DMS153 treated with DMSO at 0.1 percent for 48 hours (cell line): ENCODE results near the gene RBKS.

Experiments
- DNase-seq: peaks from one replicate; lab custom pipeline; 2025; ENCODE audit not compliant: unreplicated experiment; lab: John Stamatoyannopoulos, UW

Gene RBKS

GRCh38 chr2:27803046-27803445, 87.1 kb downstream of the RBKS start:
- DNase-seq = no peak

GRCh38 chr2:27802547-27802946, 87.6 kb downstream of the RBKS start:
- no peak for DNase-seq

GRCh38 chr2:27800856-27801255, 89.3 kb downstream of the RBKS start:
- no peak for DNase-seq

GRCh38 chr2:27799646-27800010, 90.6 kb downstream of the RBKS start:
- DNase-seq = no peak

- DNase-seq = no peak
Observed at GRCh38 chr2:27798948-27799645, 91.1 kb downstream of the RBKS start.

GRCh38 chr2:27798486-27798885, 91.7 kb downstream of the RBKS start:
- no peak for DNase-seq

- DNase-seq = no peak
Observed at GRCh38 chr2:27797841-27798240, 92.3 kb downstream of the RBKS start.

- DNase-seq = no peak
Observed at GRCh38 chr2:27796791-27797765, 93.1 kb downstream of the RBKS start.

GRCh38 chr2:27795868-27796277, 94.3 kb downstream of the RBKS start:
- no peak for DNase-seq

GRCh38 chr2:27795093-27795834, 94.9 kb downstream of the RBKS start:
- no peak for DNase-seq

GRCh38 chr2:27792759-27793158, 97.4 kb downstream of the RBKS start:
- DNase-seq = no peak

GRCh38 chr2:27790796-27791195, 99.4 kb downstream of the RBKS start:
- no peak for DNase-seq

- no peak for DNase-seq
Observed at GRCh38 chr2:27782701-27783100, 107.5 kb downstream of the RBKS start.

- DNase-seq = no peak
Observed at GRCh38 chr2:27781496-27781895, 108.7 kb downstream of the RBKS start.

GRCh38 chr2:27779417-27780055, 110.7 kb downstream of the RBKS start:
- no peak for DNase-seq

- no peak for DNase-seq
Observed at GRCh38 chr2:27776696-27777095, 113.5 kb downstream of the RBKS start.

- DNase-seq = no peak
Observed at GRCh38 chr2:27776097-27776496, 114.1 kb downstream of the RBKS start.

- DNase-seq = no peak
Observed at GRCh38 chr2:27773959-27774358, 116.2 kb downstream of the RBKS start.

GRCh38 chr2:27772804-27773203, 117.4 kb downstream of the RBKS start:
- no peak for DNase-seq

- peak; percentile 79 for DNase-seq
Observed at GRCh38 chr2:27771548-27772335, 118.4 kb downstream of the RBKS start, which contains the start of gene MRPL33. Gene MRPL33, plus strand, starts transcription at chr2:27771719. Its CDS starts 59 bp downstream, at chr2:27771778.
